D721Med (cell line): ENCODE measurements around the gene PPP2R2D.

Experiments used
- DNase-seq: peaks from one replicate; pipeline ENCODE4 v3.0.0; 2011; ENCODE audit warnings: low spot score; ENCODE audit not compliant: insufficient read length
- FAIRE-seq: peaks from 2 replicates; lab custom pipeline; 2011; peaks lifted over from hg19 to GRCh38; lab: Jason Lieb, UNC
- TF ChIP-seq, protein P1 (sequence below): IDR thresholded peaks from 2 replicates; pipeline ENCODE4 v1.5.1; 2012; ENCODE audit warnings: mild to moderate bottlenecking, control low read depth; ENCODE audit not compliant: insufficient read depth; ENCODE audit errors: missing control alignments

Gene PPP2R2D

DNA sequence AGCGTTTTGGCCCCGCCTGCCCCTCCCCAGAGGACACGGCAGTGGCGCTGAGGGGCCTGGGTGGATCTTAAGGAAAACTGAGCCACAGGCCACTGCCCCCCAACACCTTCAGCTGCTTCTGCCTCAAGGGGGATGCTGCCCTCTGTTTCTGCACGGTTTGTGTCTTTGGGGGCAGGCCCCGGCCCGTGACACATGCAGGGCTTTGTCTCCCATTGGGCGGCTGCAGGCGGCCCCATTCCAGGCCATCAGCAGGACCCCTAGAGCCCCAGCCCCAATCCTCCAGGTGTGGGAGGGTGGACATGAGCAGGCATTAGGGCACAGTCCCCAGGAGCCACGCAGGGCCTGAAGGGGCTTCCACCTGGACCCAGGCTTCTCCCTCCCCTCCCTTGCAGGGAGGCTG is 25.3 kb upstream of the PPP2R2D start:
- DNase-seq (no peak), FAIRE-seq (no peak)
- TF ChIP-seq, protein P1, sequence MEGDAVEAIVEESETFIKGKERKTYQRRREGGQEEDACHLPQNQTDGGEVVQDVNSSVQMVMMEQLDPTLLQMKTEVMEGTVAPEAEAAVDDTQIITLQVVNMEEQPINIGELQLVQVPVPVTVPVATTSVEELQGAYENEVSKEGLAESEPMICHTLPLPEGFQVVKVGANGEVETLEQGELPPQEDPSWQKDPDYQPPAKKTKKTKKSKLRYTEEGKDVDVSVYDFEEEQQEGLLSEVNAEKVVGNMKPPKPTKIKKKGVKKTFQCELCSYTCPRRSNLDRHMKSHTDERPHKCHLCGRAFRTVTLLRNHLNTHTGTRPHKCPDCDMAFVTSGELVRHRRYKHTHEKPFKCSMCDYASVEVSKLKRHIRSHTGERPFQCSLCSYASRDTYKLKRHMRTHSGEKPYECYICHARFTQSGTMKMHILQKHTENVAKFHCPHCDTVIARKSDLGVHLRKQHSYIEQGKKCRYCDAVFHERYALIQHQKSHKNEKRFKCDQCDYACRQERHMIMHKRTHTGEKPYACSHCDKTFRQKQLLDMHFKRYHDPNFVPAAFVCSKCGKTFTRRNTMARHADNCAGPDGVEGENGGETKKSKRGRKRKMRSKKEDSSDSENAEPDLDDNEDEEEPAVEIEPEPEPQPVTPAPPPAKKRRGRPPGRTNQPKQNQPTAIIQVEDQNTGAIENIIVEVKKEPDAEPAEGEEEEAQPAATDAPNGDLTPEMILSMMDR, result no peak

DNA sequence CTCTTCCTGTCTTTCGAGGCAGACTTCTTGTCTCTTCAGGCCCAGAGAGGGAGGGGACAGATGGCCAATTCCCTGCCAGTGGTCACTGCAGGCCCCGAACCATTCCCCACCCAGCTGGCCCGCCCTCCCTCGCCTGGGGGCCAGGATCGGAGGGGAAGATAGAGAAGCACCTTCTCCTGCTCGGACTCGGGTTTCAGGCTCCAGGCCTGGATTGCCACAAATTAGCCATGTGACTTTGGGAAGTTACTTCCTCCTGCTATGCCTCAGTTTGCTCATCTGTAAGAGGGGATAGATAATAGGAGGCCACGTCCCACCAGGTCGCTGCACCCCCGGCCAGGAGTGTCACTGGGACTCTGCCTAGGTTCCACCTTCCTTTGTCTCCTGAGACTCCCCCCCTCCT is 24.8 kb upstream of the PPP2R2D start:
- DNase-seq (no peak), FAIRE-seq (no peak)
- TF ChIP-seq, protein P1, result no peak

DNA sequence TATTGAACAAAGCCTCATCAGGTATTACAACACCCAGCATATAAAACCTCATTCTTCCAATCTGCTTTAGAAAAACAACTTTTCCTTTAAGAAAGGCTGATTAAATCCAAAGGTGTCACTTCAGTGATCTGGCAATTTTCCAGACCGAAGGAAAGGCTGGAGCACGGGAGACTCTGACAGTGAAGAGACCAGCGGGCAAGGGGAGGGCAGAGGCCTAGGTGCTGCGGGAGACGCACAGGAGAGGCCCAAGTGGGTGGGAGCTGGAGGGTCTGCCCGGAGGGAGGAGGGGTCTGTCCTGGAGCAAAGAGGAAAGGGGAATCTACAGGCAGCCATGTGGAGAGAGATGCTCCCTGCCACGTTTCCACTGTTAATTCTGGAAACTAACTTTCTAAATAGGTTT is 24.3 kb upstream of the PPP2R2D start:
- FAIRE-seq (no peak), DNase-seq (no peak)
- TF ChIP-seq, protein P1, result no peak

DNA sequence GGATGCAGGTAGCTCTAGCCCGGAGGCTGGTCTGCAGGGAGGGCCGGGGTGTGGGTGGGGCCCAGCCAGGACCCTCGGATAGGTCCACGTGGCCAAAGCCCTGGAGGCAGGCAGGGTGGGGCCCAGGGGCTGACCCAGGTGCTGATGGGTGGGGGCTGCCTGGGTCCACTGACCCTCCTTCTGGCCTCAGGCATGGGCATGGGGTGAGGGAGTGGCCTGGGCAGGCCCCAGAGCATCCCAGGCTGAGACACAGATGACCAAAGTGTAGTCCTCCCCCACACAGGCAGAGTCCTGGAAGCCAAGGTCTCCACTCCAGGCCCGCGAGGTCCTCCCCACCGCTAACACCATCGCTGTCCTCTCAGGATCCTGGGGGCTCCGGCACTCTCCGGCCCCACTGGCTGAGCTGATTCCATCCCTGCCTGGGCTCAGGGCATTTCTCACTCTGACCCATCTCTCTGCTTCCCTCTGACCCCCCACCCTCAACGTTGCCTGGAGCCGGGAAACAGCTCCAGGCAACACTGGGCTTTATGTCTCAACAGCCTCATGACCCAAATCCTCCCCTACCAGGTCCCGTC is 20.7 kb upstream of the PPP2R2D start:
- DNase-seq (no peak), FAIRE-seq (no peak)
- TF ChIP-seq, protein P1, result no peak

DNA sequence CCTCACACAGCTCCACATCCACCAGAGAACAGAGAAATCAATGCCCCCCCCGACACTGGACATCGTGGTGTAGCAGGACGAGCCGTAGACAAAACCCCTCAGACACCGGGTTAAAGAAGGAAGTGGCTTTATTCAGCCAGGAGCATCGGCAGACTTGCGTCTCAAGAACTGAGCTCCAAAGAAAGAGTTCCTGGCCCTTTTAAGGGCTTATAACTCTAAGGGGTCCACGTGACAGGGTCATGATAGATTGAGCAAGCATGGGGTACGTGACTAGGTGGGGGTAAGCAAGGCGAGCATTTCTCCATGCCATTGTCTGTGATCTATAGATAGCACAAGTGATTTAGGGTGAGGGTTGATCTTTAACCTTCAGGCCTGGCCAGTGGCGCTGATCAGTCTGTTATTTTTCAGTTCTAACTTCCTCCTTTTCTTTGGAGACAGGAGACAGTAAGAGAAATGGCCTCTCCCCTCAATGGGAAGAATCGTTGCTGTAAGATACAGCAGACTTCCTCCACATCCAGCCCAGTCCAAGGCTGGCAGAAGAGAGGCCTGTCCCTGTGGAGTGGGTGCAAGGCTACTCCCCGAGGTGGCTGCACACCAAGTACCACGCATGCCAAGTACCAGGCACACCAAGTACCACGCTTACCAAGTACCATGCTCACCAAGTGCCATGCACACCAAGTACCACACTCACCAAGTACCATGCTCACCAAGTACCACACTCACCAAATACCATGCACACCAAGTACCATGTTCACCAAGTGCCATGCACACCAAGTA is 19.5 kb upstream of the PPP2R2D start:
- no peak for DNase-seq
- TF ChIP-seq, protein P1, result no peak
- FAIRE-seq, result no peak

DNA sequence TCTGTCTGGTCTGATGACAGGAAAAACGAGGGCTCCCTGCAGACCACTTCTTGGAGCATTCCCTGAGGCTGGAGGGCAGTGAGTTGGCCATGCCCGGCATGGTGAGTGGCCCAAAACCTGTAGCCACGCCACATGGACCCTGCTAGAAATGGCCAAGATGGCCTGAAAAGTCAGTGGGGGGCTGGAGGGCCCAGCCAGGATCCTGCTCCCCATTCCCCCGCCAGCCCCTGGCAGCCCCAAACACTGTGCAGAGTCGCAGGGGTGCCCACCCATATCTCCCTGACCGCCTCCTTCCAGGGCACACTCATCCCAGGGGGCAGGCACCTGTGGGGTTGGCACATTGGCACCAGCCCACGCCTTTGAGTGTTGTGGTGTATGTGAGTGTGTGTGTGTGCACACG is 18.7 kb upstream of the PPP2R2D start:
- no peak for DNase-seq
- TF ChIP-seq, protein P1, result no peak
- no peak for FAIRE-seq
